Testis (tissue), 2 donors: Measurements from ENCODE around the gene FERMT3.

Source experiments
- CTCF ChIP-seq, 3 experiments: fragments of 450-650 bp in 2 of 3; fragments of 200-600 bp in 1 of 3; sonication (generic) in 1 of 3; IDR thresholded peaks; one replicate each; pipeline ENCODE4 v1.5.1; 2016 to 2019; ENCODE audit warnings: antibody characterized with exemption in 3 of 3, mild to moderate bottlenecking in 2 of 3, moderate library complexity in 1 of 3
- POLR2A ChIP-seq: fragments of 450-650 bp; IDR thresholded peaks from one replicate; pipeline ENCODE4 v1.6.1; 2017; ENCODE audit warnings: antibody characterized with exemption, mild to moderate bottlenecking, moderate library complexity

- TF ChIP-seq POLR2A (no peak), CTCF (IDR thresholded peaks at IDR 0.05) (no peak)
Observed at GRCh38 chr11:64218628-64219353, 12.3 kb downstream of the FERMT3 start.
